Endometrial microvascular endothelial cells (primary cell): ENCODE data around the gene VSTM1. TPM values are rescaled to one million over a fixed set of nuclear protein-coding genes. Genes with fewer than 3 reads are reported as not detected.

ENCODE experiments used
- in situ Hi-C: cut with HindIII; loops from 2 replicates; pipeline ENCODE4 v1.10.0; 2017; ENCODE audit warnings: low sequenced_read_pairs, low pct_unique_long_range_greater_than_20kb; ENCODE audit errors: inconsistent ontology term
- total RNA-seq: library from RNA; depleted of rRNA; stranded (reverse); fragments of >200 nt; gene quantifications from one replicate; pipeline ENCODE4 v1.2.3, GENCODE V29; 2015; ENCODE audit errors: inconsistent ontology term

The VSTM1 gene
- total RNA-seq, 1 donor from 2014 or later, result not detected

GRCh38 chr19:54077334-54077733, 13.6 kb upstream of the VSTM1 start:
- in situ Hi-C loops, result no loop called here

GRCh38 chr19:54074851-54075250, 11.2 kb upstream of the VSTM1 start:
- in situ Hi-C loops, result no loop called here

DNA sequence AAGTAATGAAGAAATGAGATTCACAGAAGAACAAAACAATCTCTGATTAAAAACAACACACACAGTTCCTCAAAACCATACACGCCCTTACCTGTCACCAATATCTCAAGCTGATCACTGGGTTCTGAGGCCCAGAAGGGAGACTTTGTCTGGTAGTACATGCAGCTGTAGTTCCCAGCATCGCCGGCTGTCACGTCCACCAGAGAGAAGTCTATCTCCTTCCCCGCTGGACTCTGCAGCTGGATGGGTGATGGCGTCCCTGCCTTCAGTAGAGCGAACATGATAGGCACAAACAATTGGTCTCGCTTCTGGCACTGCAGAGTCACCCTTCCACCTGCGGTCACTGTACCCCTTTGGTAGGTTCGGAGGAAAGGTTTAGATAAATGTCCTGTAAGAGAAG, 10.1 kb upstream of the VSTM1 start:
- in situ Hi-C loops, result no loop called here

DNA sequence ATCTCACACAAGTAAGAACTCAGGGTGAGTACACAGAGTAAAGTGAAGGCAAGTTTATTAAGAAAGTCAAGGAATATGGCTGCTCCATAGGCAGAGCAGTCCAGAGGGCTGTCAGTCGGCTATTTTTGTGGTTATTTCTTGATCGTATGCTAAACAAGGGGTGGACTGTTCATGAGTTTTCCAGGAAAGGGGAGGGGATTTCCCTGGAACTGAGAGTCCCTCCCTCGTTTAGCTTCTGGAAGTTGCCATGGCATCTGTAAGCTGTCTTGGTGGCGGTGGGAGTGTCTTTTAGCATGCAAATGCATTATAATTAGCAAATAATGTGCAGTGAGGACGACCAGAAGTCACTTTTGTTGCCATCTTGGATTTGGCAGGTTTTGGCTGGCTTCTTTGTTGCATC, 5.8 kb upstream of the VSTM1 start:
- in situ Hi-C loops, result no loop called here

DNA sequence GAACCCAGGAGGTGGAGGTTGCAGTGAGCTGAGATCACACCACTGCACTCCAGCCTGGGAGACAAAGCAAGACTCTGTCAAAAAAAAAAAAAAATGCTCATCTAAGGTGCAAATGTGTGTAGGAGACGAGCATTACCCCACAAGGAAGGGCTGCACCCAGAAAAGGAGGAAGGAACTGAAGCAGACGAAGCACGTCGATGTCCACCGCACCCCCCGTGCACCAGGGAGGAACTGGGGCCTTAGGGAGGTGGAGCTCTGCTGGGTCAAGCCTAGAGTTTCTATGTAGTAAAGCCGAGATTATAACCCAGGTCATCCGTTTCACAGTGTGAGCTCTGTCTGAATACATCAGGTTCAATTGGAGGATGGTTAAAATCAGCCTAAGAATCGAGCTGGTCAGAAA, 1.1 kb downstream of the VSTM1 start:
- in situ Hi-C loops, result no loop called here

GRCh38 chr19:54047616-54048015, 16.1 kb downstream of the VSTM1 start:
- in situ Hi-C loops, result loop anchor here (25.0 kb wide), 1 partner anchor 135 kb away; the partner anchor contains the start of gene CACNG7

GRCh38 chr19:54045771-54046170, 17.9 kb downstream of the VSTM1 start:
- in situ Hi-C loops, result loop anchor here (25.0 kb wide), 1 partner anchor 133 kb away; the partner anchor contains the start of gene CACNG7

DNA sequence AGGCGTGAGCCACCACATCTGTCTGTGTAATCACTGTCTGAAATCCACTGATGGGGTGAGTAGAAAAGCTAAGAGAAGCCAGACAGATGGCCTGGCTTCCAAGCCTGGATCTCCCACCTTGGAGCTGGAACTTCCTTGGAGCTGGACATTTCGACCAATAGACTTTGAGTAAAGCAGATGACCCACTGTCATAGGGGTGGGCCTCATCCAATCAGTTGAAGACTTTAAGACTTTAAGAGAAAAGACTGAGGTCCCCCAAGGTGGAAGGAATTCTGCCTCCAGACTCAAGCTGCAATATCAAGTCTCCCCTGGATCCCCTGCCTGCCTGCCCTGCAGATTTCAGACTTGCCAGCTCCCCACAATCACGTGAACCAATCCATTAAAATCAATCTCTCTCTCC, 20.7 kb downstream of the VSTM1 start:
- in situ Hi-C loops, result loop anchor here (25.0 kb wide), 1 partner anchor 131 kb away; the partner anchor contains the start of gene CACNG7

DNA sequence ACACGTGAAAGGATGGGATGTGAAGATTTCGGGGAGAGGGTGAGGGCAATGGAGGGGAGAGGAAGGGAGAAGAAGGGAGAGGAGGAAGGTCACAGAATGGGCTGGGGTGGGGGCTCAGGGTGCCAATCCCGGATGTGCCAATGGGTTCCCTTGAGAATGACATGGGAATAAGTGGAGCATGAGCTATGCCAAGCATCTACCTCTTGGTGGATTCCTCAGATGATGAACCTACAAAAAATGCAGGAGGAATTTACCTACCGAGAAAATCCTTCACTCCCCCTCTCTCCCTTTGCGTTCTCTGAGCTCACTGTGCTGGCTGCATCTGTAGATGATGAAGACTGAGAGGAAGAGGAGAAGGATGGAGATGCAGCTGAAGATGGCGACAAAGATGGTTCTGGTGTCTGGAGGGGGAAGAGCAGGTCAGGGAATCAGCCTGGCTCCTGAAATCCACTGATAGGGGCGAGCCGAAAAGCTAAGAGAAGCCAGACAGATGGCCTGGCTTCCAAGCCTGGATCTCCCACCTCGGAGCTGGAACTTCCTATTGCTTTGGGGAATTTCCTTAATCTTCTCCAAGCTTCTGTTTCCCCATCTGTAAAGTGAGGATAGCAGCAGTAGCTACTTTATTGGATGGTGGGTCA, 21.6 kb downstream of the VSTM1 start:
- in situ Hi-C loops, result loop anchor here (25.0 kb wide), 1 partner anchor 130 kb away; the partner anchor contains the start of gene CACNG7

DNA sequence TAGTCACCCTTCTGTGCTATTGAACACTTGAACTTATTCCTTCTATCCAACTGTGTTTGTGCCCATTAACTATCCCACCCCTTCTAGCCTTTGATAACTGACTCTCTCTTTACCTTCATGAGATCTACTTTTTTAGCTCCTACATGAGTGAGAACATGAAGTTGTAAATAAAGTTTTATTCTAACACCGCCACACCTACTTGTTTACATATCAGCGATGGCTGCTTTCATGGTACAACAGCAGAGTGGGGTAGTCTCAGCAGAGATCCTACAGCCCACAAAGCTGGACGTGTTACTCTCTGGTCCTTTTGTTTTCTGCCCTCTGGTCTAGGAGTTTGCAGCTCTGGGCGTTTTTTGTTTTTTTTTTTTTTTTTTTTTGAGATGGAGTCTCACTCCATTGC, 23.7 kb downstream of the VSTM1 start:
- in situ Hi-C loops, result loop anchor here (25.0 kb wide), 1 partner anchor 128 kb away; the partner anchor contains the start of gene CACNG7

DNA sequence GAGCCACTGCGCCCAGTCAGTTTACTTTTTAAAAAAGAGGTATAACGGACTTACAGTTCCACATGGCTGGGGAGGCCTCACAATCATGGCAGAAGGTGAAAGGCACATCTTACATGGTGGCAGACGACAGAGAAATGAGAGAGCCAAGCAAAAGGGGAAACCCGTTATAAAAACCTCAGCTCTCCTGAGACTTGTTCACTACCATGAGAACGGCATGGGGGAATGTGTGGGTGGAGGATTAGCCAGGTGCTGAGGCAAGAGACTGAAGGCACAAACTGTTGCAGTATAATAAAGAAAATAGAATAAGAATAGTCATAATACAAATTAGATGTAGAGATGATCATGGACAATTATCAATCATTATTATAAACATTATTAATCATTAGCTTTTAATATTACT, 27.2 kb downstream of the VSTM1 start:
- in situ Hi-C loops, result loop anchor here (25.0 kb wide), 1 partner anchor 124 kb away; the partner anchor contains the start of gene CACNG7

- in situ Hi-C loops, result loop anchor here (25.0 kb wide), 1 partner anchor 123 kb away; the partner anchor contains the start of gene CACNG7
These were observed 28.2 kb downstream of the VSTM1 start for GRCh38 chr19:54035215-54036178.

- in situ Hi-C loops, result loop anchor here (25.0 kb wide), 1 partner anchor 119 kb away; the partner anchor contains the start of gene CACNG7
These were observed 32.7 kb downstream of the VSTM1 start for GRCh38 chr19:54030895-54031586.

- in situ Hi-C loops, result loop anchor here (25.0 kb wide), 1 partner anchor 118 kb away; the partner anchor contains the start of gene CACNG7
These were observed 33.7 kb downstream of the VSTM1 start for GRCh38 chr19:54029930-54030490.

DNA sequence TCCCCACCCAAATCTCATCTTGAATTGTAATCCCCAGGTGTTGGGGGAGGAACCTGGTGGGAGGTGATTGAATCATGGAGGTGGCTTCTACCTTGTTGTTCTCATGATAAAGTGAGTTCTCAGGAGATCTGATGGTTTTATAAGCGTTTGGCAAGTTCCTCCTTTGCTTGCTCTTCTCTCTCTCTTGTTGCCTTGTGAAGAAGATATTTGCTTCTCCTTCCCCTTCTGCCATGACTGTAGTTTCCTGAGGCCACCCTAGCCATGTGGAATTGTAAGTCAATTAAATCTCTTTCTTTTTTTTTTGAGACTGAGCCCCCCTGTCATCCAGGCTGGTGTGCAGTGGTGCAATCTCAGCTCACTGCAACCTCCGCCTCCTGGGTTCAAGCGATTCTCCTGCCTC, 34.4 kb downstream of the VSTM1 start:
- in situ Hi-C loops, result loop anchor here (25.0 kb wide), 1 partner anchor 117 kb away; the partner anchor contains the start of gene CACNG7

DNA sequence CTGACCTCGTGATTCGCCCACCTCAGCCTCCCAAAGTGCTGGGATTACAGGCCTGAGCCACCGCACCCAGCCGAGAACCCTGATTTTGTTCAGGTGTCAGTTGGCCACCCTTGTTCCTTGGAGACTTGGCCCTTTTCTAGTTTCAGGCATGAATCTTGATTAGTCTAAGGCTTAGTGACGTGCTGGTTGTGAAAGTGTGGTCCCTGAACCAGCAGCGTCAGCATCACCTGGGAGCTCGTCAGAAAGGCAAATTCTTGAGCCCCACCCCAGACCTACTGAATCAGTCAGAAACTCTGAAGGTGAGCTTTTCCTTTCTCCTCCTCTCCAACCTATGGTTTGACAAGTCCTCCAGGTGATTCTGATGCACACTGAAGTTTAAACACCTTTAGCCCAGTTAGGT, 37.0 kb downstream of the VSTM1 start:
- in situ Hi-C loops, result loop anchor here (25.0 kb wide), 1 partner anchor 114 kb away; the partner anchor contains the start of gene CACNG7

- in situ Hi-C loops, result loop anchor here (25.0 kb wide), 1 partner anchor 112 kb away; the partner anchor contains the start of gene CACNG7
These were observed 39.0 kb downstream of the VSTM1 start for GRCh38 chr19:54024660-54025059.

DNA sequence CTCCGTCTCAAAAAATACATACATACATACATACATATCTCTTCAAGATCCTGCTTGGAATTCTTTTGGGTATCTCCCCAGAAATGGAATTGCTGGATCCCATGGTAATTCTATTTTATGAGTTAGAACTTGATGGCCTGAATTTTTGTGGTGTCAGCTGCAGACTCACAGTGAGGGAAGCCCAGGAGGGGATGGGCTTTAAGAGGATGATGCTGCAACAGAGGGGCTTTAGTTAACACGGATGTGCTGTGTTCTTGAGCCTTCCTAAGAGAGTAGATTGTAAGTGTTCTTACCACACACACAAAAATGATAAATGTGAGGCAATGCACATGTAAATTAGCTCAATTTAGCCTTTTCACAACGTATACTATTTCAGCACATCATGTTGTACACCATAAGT, 40.5 kb downstream of the VSTM1 start:
- in situ Hi-C loops, result no loop called here
